HG03460 (cell line): Measurements from ENCODE around the gene ADGRF4.

Experiments
- ATAC-seq: cut with Tn5 transposase; IDR thresholded peaks from one replicate; pipeline ENCODE4 v1.9.1; 2021; ENCODE audit not compliant: unreplicated experiment

Gene ADGRF4, protein sequence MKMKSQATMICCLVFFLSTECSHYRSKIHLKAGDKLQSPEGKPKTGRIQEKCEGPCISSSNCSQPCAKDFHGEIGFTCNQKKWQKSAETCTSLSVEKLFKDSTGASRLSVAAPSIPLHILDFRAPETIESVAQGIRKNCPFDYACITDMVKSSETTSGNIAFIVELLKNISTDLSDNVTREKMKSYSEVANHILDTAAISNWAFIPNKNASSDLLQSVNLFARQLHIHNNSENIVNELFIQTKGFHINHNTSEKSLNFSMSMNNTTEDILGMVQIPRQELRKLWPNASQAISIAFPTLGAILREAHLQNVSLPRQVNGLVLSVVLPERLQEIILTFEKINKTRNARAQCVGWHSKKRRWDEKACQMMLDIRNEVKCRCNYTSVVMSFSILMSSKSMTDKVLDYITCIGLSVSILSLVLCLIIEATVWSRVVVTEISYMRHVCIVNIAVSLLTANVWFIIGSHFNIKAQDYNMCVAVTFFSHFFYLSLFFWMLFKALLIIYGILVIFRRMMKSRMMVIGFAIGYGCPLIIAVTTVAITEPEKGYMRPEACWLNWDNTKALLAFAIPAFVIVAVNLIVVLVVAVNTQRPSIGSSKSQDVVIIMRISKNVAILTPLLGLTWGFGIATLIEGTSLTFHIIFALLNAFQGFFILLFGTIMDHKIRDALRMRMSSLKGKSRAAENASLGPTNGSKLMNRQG

DNA sequence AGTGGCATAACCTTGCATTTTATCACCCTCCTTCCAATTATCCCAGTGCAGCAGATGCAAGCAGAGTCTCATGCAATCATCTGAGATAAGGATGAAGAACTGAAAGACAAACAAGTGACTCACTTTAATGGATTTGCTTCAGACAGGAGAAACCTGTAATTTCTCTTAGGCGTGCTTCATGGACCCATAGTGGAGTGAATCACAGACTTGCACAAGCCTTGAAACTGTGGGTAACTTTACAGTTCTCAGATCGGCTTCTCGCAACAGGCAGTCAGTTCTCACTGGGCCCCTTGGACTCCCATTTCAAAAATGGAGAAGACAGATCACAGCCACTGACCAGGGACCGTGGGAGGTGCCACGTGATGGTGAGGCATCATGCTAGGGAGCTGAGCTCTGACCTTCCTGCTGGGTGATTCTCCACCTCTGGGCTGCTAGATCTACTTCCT, at the start of gene ADGRF4:
ADGRF4 (plus strand) TSS at position 239 of the 446 bp plus-strand sequence. CDS start 8,666 bp downstream, outside the sequence.
- no peak for ATAC-seq

DNA sequence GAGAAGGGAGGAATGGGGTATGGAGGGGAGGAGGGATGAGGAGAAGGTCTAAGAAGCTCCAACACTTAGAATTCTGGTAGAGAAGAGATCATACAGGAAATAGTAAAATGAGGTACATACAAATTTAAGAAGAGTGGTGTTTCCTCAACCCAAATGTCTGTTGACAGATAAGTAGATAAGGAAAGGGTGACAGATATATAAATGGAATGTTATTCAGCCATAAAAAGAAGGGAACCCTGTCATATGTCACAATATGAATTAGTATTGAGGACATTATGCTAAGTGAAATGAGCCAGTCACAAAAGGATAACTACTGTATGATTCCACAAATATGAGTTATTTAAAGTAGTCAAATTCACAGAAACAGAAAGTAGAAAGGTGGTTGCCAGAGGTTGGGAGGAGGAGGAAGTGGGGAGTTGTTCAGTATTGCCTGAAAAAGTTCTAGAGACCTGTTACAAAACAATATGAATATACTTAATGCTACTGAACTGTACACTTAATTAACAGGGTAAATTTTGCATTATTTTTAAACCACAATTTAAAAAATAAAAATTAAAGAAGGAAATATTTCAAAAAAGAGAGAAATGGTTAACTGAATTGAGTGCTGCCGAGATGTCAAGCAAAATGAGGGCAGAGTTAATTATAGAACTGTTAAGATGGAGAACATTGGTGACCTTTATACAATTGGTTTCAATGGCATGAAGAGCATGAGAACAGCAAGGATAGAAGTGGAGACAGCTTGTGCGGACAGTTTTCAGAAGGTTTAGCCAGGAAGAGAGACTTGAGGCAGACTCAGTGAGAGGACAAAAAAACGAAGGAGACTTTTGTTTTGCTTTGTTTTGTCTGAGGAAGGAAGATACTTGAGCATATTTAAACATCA, 47.6 kb upstream of the ADGRF4 start:
- no peak for ATAC-seq

DNA sequence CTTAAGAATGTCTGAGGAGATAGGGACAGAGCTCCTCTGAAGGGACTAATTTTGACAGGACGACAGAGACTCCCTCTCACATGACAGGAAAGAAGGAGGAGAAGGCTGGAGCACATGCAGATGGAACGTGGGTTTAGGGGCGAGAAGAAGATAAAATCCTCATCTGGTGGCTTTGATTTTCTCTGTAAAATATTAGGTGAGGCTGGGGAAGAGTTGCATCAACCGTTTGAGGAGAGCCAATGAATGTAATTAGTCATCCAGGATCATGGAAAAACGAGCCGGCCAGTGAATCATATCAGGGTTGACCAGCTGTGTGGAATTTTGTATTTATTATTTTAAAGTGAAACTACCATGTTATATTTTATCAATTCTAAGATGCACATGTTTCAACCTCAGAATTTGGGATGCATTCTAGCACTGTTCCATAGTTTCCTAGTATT, 46.9 kb upstream of the ADGRF4 start:
- ATAC-seq: no peak

DNA sequence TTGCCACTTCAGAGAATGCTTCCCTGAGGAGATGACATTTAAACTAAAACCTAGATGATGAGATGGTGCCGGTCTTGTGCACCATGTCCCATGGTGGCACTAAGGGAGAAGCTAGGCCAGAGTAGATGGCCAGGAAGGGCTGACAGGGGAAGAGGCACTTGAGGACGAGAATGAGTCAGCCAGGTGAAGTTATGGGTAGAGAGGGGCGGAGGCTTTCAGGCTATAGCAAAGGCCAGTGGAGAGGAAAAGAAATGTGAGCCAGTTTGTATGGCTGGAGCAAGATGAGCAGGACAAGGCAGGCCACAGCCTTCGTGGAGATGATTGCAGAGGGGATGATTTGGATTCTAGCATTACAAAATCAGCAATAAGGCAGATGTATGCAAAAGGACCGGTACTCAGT, 44.7 kb upstream of the ADGRF4 start:
- no peak for ATAC-seq

DNA sequence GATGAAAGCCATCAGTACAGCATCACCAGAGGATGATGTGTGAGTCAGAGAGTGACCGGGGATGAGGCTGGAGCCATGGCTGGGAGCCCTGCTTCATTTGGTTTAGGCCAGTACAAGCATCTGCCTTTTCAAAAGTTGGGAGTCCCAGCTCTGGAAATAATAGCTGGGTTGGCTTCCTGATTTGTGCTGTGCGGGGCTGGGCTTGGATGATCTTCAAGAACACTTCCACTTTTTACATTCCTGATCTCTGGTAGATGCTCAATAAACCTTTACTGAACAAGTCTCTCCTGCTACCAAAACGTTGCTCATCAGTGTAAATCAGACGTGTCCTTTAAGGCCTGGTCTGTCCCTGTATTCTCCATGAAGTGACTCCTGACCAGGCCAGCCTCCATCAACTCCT, 44.1 kb upstream of the ADGRF4 start:
- no peak for ATAC-seq

DNA sequence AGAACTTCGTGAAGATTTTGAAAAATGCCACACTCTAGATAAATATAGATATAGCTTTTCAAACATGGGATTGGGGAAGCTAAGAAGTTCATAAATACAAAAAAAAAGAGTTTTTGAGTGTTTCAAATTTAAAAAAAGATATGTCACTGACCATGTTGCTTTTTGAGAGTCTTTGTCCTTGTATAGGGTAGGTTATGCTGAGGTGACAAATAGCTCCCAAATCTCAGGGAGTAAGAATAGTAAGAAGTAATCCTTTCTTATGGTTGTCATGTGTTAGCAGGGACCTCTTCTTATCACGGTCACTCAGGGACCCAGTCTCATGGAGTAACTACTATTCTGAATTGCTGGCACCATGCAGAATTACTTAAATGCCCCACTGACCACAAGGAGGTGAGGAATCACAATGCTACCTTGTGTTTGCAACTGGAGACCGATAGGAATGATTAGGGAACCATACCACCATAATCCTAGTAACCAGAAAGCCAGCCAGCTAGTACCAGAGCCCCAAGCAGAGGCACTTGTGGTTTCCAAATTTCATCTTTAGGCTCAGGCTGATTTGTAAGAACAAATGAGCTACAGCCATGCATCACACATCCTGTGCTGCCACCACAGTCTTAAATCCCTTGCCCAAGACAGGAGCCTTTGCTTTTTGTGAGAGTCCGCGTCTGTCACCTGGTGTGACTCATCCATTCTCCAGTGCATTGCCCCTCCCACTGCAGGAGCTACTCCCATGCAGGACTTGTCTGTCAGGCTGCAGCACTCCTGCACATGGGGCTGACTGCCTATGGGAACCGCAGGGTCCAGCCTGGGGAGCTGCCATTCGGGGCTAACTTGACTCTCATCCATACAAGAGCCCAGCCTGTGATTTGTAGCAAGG, 42.4 kb upstream of the ADGRF4 start:
- no peak for ATAC-seq

DNA sequence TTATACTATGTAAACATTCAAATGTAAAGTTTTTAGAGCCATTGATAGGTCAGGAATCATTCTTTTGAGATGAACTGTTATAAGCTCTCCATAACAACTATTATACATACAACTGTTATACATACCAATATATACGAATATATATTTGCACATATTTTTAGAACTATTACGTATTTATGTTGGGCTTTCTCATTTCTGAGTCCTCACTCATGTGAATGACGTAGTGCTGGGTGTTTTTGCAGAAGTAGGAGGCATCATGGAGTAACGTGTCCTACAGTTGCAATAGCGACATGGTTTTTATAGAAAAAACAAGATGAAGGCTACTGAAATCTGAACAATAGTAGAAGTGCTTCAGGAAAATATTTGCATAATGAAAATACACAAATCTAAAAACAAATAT, 36.4 kb upstream of the ADGRF4 start:
- no peak for ATAC-seq

DNA sequence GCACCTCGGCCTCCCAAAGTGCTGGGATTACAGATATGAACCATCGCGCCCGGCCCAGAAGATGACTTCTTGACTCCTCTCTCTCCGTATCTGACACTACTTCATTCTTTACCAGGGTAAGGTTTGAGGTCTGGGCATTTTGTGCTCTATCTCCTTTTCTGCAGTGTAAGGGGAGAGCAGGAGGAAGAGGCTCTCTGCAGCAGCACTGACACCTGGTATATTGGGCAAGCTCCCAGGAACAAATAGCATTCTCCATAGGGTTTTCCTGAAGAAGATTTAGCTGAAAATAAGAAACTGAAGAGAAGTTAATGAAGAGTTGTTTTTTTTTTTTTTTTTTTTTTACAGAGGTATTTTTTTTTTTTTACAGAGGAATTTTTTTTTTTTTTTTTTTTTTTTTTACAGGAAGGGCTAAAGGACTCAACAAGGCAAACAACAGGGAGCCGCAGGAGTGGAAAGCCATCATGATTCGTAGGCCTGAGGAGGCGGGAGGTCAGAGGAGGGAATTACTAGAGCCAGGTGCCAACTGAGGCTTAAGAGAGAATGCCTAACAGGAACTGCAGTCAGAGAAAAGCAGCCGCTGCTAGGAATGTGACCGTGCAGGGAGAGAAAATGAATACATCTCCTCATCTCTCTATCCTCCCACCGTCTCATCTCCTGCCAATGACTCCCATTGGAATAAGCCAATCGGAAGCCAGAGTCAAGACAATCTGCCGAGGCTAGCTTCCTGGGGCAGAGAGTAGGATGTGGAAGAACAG, 34.7 kb upstream of the ADGRF4 start:
- ATAC-seq: no peak

DNA sequence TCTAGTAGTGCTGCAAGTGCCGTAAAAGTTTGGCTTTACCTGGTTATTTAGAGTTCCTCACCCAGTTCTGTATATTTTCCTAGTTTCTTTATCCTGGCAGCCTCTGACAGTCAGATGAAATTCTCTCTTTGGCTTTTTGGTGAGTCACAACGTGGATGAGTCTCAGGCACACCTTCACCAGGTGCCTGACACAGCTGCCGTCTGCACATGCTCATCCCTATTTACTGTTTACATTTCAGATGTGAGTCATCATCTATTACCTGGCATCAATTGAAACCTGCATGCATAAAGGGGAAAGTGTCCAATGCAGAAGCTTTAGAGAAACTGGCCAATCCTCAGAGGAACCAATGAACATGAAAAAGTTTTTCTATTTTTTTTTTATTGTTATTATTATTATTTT, 33.3 kb upstream of the ADGRF4 start:
- no peak for ATAC-seq

DNA sequence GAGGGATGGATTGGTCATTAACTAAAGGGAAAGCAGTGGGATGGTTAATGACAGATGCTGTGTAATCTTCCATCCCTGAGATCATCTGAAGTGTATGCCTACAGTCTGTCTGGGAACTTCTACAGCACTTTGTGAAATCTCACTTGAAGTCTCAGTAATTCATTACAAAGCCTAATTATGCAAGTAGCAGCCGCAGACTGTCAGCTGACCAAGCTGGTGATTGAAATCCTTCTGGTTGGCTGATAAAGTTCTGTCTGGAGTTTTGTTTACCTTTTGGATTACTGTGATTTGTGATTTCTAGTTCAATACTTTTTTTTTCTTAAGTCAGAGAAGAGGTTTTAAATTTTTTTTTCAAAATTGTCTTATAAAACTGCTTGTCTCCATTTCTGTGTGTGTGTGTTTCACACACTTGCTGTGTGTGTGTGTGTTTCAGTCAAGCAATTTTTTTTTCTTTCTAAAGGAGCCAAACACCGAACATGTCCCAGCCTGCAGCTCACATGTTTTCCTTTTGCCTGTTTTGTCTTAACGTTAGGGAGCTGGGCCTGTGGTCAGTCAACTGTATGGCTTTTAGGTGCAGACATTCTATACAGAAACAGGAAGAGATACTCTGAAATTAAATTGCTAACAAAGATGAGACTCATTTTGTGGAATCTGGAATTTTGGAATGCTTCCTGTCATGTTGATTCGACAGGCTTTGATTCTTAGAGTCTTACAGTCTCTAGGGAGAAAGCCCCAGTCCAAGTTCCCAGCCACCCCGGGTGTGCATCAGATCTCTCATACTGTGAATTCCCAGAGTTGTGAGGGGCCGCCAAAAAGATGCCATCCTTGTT, 28.5 kb upstream of the ADGRF4 start:
- no peak for ATAC-seq

DNA sequence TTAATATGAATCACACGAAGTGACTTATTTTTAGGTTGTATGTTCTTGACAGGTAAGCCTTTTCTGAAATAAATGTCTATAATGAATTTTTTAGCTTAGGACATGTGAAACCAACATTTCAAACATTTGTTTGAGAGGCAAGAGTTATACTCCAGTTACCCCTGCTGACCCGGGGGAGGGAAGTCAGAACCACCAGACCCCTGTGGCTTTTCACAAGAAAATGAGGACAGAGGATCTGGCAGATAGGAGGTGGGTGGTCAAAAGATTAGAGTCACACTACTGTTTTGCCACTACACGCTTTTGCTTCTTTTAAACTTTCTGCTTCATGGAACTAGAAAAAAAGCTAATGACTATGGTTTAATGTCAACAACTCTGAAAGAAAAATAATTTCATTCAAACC, 27.5 kb upstream of the ADGRF4 start:
- ATAC-seq: no peak

DNA sequence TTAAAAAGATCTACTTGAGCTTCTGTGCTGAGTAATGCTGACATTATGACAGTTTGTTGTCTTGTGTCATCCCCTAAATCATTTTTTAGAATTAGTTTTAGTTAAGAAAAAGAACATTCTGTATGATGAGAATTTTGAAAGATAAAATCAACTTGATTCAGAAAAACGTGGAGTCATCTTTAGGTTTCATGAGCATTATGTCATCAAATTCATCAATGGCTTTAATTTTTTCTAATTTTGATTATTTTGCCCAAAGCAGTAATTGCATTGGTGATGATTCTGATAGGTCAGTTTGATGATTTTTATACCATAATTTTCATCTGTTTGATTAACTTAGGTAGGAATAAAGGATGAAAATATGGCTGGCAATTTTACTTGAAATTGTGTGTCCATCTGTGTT, 26.6 kb upstream of the ADGRF4 start:
- no peak for ATAC-seq

DNA sequence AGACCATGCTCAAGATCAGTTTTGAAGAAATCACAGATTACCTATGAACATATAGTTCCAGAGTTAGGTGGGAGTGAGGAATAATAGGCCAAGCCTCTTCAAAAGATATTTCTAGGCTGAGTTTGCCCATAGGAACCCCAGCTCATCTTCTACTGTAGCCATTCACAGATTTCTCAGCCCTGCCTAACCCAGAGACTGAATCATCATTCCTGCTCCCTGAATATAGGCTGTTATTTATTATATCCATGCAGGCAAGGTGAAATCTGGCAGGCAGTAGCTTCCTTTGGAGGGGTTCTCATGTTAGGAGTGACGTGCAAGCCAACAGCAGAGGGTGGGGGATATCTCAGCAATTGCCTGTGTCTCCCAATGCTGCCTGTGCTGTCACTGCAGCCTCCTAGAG, 25.6 kb upstream of the ADGRF4 start:
- ATAC-seq: no peak

DNA sequence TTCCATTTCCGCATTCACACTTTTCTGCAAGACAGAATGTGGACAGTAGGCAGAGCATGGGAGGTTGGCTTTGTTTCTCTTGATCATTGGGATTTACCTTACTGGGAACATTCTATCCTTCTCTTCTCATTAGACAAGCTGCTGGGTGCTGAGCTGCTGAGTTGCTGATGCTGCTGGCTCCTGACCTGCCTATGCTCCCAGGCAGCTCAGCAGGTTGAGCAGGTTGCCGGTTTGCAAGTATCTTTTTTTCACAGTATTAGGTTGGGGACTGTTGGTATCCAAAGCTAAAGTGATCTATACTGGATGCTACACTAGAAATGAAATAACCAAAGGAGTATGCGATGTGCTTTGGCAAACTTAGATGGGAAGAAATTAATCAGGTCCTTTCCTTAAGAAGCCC, 23.7 kb upstream of the ADGRF4 start:
- ATAC-seq: no peak

DNA sequence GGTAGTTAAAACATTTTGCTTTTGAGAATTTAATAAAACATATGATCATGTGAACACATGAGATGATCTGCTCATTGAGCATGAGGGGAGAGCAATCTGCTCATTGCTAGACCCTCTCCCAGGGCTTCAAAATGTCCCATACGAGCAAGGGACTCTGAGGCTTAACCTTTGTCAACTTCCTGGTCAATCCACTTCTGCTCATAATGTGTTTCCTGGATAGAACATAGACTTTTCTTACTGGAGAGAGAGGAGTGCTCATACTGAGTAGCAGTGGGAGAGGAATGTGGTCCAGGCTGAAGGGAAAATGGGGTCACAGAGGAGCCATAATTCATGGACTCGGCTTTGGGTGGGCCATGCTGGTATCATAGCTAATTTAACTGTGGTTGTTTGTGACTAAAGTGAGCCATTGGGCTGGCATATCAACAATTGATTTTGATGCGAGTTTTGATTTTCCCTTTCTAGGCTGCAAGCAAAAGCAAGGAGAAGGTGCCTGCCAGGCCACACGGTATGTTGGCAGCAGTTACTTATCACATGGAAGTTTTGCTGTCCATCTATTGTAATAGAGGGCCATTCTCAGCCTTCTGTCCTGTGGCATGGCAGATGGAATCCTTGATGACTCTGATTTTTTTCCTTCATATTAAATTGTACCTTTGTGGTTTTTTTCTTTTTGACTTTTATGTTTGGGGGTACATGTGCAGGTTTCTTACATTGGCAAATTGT, 20.8 kb upstream of the ADGRF4 start:
- no peak for ATAC-seq

DNA sequence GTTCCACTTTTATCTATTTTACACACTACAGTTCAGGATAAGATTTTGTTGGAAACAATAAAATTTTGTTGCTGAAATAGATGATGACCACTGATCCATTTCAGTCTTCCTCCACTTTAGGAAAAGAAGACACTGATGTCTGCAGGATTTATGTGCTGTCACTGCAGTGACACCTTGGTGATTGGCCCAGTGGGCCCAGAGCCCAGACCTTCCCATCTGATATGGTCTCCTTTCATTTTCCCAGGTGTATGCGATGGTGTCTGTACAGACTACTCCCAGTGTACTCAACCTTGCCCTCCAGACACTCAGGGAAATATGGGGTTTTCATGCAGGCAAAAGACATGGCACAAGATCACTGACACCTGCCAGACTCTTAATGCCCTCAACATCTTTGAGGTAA, 19.6 kb upstream of the ADGRF4 start:
- ATAC-seq: no peak

DNA sequence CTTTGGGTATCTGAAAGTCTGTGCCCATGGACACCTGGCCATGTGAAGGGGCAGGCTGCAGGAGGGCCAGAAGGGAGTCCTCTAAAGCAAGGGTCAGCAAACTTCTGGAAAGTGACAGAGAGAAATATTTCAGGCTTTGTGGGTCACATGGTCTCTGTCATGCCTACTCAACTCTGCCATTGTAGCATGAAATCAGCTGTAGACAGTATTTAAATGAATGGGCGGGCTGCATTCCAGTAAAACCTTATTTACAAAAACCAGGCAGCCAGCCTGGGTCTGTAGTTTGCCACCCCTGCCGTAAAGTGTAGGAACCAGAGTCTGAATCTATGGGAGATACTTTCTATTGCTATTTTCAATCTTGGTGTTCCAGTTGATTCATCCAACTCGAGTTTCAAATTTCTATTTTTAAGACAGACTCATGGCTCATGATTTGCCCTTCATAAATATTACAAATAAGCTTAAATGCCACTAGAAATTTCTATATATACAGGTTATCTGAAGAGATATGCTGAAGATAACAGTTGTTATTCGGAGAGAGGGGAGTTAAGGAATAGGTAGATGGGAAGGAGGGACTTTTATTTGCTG, 19.0 kb upstream of the ADGRF4 start:
- no peak for ATAC-seq

DNA sequence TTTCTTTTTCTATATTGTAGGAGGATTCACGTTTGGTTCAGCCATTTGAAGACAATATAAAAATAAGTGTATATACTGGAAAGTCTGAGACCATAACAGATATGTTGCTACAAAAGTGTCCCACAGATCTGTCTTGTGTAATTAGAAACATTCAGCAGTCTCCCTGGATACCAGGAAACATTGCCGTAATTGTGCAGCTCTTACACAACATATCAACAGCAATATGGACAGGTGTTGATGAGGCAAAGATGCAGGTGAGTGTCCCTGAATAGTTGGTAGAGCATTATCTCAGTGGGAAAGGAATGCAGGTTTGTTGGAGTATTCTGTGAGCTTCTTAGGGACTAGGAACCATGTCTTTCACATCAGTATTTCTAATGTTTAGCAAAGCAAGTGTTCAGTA, 18.3 kb upstream of the ADGRF4 start:
- ATAC-seq: no peak
